Measurements from ENCODE around the gene CAPN10.

Gene CAPN10

GRCh38 chr2:240590681-240591111 is 4.2 kb downstream of the CAPN10 start:
- no peak for FAIRE-seq

- no peak for FAIRE-seq
Observed at GRCh38 chr2:240591226-240591625, 4.7 kb downstream of the CAPN10 start.

GRCh38 chr2:240591784-240592183 is 5.2 kb downstream of the CAPN10 start:
- no peak for FAIRE-seq

GRCh38 chr2:240593026-240593702 is 6.6 kb downstream of the CAPN10 start:
- no peak for FAIRE-seq

- no peak for FAIRE-seq
Observed at GRCh38 chr2:240593703-240594451, 7.3 kb downstream of the CAPN10 start.

- FAIRE-seq, result no peak
Observed at GRCh38 chr2:240594511-240595380, 8.2 kb downstream of the CAPN10 start.

GRCh38 chr2:240595381-240596079 is 9.0 kb downstream of the CAPN10 start:
- FAIRE-seq, result no peak

- no peak for FAIRE-seq
Observed at GRCh38 chr2:240596080-240596460, 9.5 kb downstream of the CAPN10 start.

- FAIRE-seq, result no peak
Observed at GRCh38 chr2:240596491-240596931, 10.0 kb downstream of the CAPN10 start.

GRCh38 chr2:240597054-240597418 is 10.5 kb downstream of the CAPN10 start:
- FAIRE-seq, result no peak

GRCh38 chr2:240597419-240598181 is 11.1 kb downstream of the CAPN10 start:
- no peak for FAIRE-seq

- FAIRE-seq, result no peak
Observed at GRCh38 chr2:240598311-240598911, 11.9 kb downstream of the CAPN10 start.

GRCh38 chr2:240599141-240599583 is 12.6 kb downstream of the CAPN10 start:
- no peak for FAIRE-seq

- FAIRE-seq, result no peak
Observed at GRCh38 chr2:240600451-240600961, 14.0 kb downstream of the CAPN10 start.

GRCh38 chr2:240601061-240601830 is 14.7 kb downstream of the CAPN10 start:
- no peak for FAIRE-seq

GRCh38 chr2:240601831-240602160 is 15.3 kb downstream of the CAPN10 start:
- no peak for FAIRE-seq

- no peak for FAIRE-seq
Observed at GRCh38 chr2:240602266-240603050, 15.9 kb downstream of the CAPN10 start.

GRCh38 chr2:240603081-240603835 is 16.7 kb downstream of the CAPN10 start:
- FAIRE-seq, result no peak

- FAIRE-seq, result no peak
Observed at GRCh38 chr2:240603846-240604245, 17.3 kb downstream of the CAPN10 start.

Data from islet of Langerhans (tissue), 1 donor.